ENCODE measurements around the gene TMC6. TPM values are rescaled to one million over a fixed set of nuclear protein-coding genes. Genes with fewer than 3 reads are reported as not detected.

The TMC6 gene
- polyA plus RNA-seq, 1 of the 3 experiments (the other 2 are of a cell fraction): 5.5 TPM

- POLR2A ChIA-PET: interaction anchor here (0.5 kb wide), 1 partner anchor 54 kb away, joined by 3 read pairs; no protein-coding TSS in a partner anchor
Observed at GRCh38 chr17:78124081-78124835, 4.3 kb downstream of the TMC6 start.

GRCh38 chr17:78123258-78123929 lies 5.2 kb downstream of the TMC6 start:
- H3K36me3 ChIP-seq (replicated peaks in 1 of 2; ENCODE audit: control insufficient read depth in 1 of 2, insufficient read depth in 2 of 2, low read length in 1 of 2): no peaks in the 10 kb centered on the region
- no peak overlapping the region for H3K4me3 ChIP-seq (ENCODE audit: low read depth in 2 of 2, low read length in 1 of 2)
- no peak for DNase-seq
- H3F3A ChIP-seq (replicated peaks; ENCODE audit: insufficient read depth): no peaks in the 10 kb centered on the region
- no peaks in the 10 kb centered on the region for H3K27me3 ChIP-seq (ENCODE audit: insufficient read depth)
- H3K4me2 ChIP-seq: no peak overlapping the region
- no peak overlapping the region for H3K9ac ChIP-seq
- CTCF ChIA-PET: interaction anchor here (1.5 to 8.0 kb wide), 5 partner anchors 10 to 126 kb away, joined by 6 to 100 read pairs (median 16); no protein-coding TSS in a partner anchor
- no peaks in the 10 kb centered on the region for H3K9me3 ChIP-seq
- 92% methylated on average over 5 of the region's 5 CpGs for WGBS (ENCODE audit: low lambda C conversion rate)
- no peaks in the 10 kb centered on the region for H3K9me2 ChIP-seq
- no peak overlapping the region for H2AFZ ChIP-seq (ENCODE audit: low read depth)
- POLR2A ChIA-PET: no interaction called here
- no peaks in the 10 kb centered on the region for H4K20me1 ChIP-seq (ENCODE audit: insufficient read depth)
- no peaks in the 10 kb centered on the region for H3K79me2 ChIP-seq (ENCODE audit: insufficient read depth)
- H3K4me1 ChIP-seq (ENCODE audit: control insufficient read depth in 1 of 2, insufficient read depth in 2 of 2, low read depth in 1 of 2, low read length in 1 of 2): peaks cover 0 to 33% of the 10 kb centered on the region in 2 experiments; a peak in 1 of 4 replicates
- H3K27ac ChIP-seq (ENCODE audit: low read depth in 2 of 2, low read length in 1 of 2): no peak overlapping the region
- TF ChIP-seq RCOR1 (IDR thresholded peaks at IDR 0.05; ENCODE audit: low read length): no peak
- no peak for TF ChIP-seq IRF3 (IDR thresholded peaks at IDR 0.05; ENCODE audit: low read depth, low read length)
- TF ChIP-seq MAX (IDR thresholded peaks at IDR 0.05; ENCODE audit: low read depth): no peak
- no peak for TF ChIP-seq TAF1 (IDR thresholded peaks at IDR 0.05; ENCODE audit: borderline replicate concordance, low read depth, low read length)
- no peak for TF ChIP-seq NFIC (IDR thresholded peaks at IDR 0.05; ENCODE audit: borderline replicate concordance)
- no peak for TF ChIP-seq CTCF (IDR thresholded peaks at IDR 0.05)
- TF ChIP-seq TEAD4 (IDR thresholded peaks at IDR 0.05; ENCODE audit: borderline replicate concordance, insufficient read depth): no peak
- no peak for TF ChIP-seq EP300 (IDR thresholded peaks at IDR 0.05; ENCODE audit: borderline replicate concordance in 1 of 2, low read depth in 1 of 2, low read length in 1 of 2)
- no peak for TF ChIP-seq CHD2 (IDR thresholded peaks at IDR 0.05; ENCODE audit: low read length, partially characterized antibody)
- TF ChIP-seq USF1 (IDR thresholded peaks at IDR 0.05; ENCODE audit: borderline replicate concordance, low read depth): no peak
- TF ChIP-seq MEF2A (IDR thresholded peaks at IDR 0.05; ENCODE audit: borderline replicate concordance, low read depth): no peak
- no peak for TF ChIP-seq PBX3 (IDR thresholded peaks at IDR 0.05)
- no peak for TF ChIP-seq YY1 (IDR thresholded peaks at IDR 0.05; ENCODE audit: low read depth)
- no peak for TF ChIP-seq FOSL2 (IDR thresholded peaks at IDR 0.05; ENCODE audit: borderline replicate concordance, low read depth)
- no peak for TF ChIP-seq SMC3 (IDR thresholded peaks at IDR 0.05; ENCODE audit: low read depth, low read length)

More at GRCh38 chr17:78124081-78124835, 4.3 kb downstream of the TMC6 start:
- no peak overlapping the region for H2AFZ ChIP-seq (ENCODE audit: low read depth)
- H3K9me2 ChIP-seq: no peaks in the 10 kb centered on the region
- H3K27me3 ChIP-seq (ENCODE audit: insufficient read depth): no peaks in the 10 kb centered on the region
- WGBS (ENCODE audit: low lambda C conversion rate): 91% methylated on average over 28 of the region's 30 CpGs
- no peaks in the 10 kb centered on the region for H3F3A ChIP-seq (replicated peaks; ENCODE audit: insufficient read depth)
- no peak overlapping the region for H3K4me3 ChIP-seq (ENCODE audit: low read depth in 2 of 2, low read length in 1 of 2)
- CTCF ChIA-PET: interaction anchor here (1.5 to 8.0 kb wide), 6 partner anchors 10 to 127 kb away, joined by 6 to 100 read pairs (median 12); no protein-coding TSS in a partner anchor
- DNase-seq: no peak
- no peak overlapping the region; a peak in 1 of 4 replicates for H3K27ac ChIP-seq (ENCODE audit: low read depth in 2 of 2, low read length in 1 of 2)
- H3K4me1 ChIP-seq (ENCODE audit: control insufficient read depth in 1 of 2, insufficient read depth in 2 of 2, low read depth in 1 of 2, low read length in 1 of 2): peaks cover 4 to 39% of the 10 kb centered on the region in 2 experiments; a peak in 1 of 4 replicates
- H3K9ac ChIP-seq: no peak overlapping the region
- no peaks in the 10 kb centered on the region for H3K79me2 ChIP-seq (ENCODE audit: insufficient read depth)
- no peaks in the 10 kb centered on the region for H4K20me1 ChIP-seq (ENCODE audit: insufficient read depth)
- TF ChIP-seq IRF3 (IDR thresholded peaks at IDR 0.05; ENCODE audit: low read depth, low read length) (no peak), SIN3A (IDR thresholded peaks at IDR 0.05; ENCODE audit: borderline replicate concordance, low read depth, low read length) (no peak), RXRA (IDR thresholded peaks at IDR 0.05; ENCODE audit: borderline replicate concordance, low read depth) (no peak)
- no peaks in the 10 kb centered on the region for H3K9me3 ChIP-seq
- H3K4me2 ChIP-seq: no peak overlapping the region
- no peaks in the 10 kb centered on the region for H3K36me3 ChIP-seq (replicated peaks in 1 of 2; ENCODE audit: control insufficient read depth in 1 of 2, insufficient read depth in 2 of 2, low read length in 1 of 2)

Measured in SK-N-SH (cell line).